ENCODE measurements around the gene DDX17. TPM values are rescaled to one million over a fixed set of nuclear protein-coding genes. Genes with fewer than 3 reads are reported as not detected.

DDX17 gene
- total RNA-seq, 1 donor from 2014 or later, result 333 TPM

- H3K4me3 ChIP-seq (ENCODE audit: low read depth, low read length), result no peak overlapping the region
- no peaks in the 10 kb centered on the region for H3K27me3 ChIP-seq (ENCODE audit: control insufficient read depth, insufficient read depth, low read length)
- no peak for DNase-seq (ENCODE audit: low read depth)
- TF ChIP-seq CTCF (IDR thresholded peaks at IDR 0.05; ENCODE audit: insufficient read depth, low read length, poor library complexity, severe bottlenecking), result no peak
- H3K36me3 ChIP-seq (ENCODE audit: control insufficient read depth, insufficient read depth, low read length), result peaks cover 4% of the 10 kb centered on the region
Measured at GRCh38 chr22:38489561-38490145, 16.5 kb downstream of the DDX17 start.

GRCh38 chr22:38489142-38489541 is 17.0 kb downstream of the DDX17 start:
- H3K36me3 ChIP-seq (ENCODE audit: control insufficient read depth, insufficient read depth, low read length), result peaks cover 4% of the 10 kb centered on the region
- H3K27me3 ChIP-seq (ENCODE audit: control insufficient read depth, insufficient read depth, low read length), result no peaks in the 10 kb centered on the region
- no peak overlapping the region for H3K4me3 ChIP-seq (ENCODE audit: low read depth, low read length)
- TF ChIP-seq CTCF (IDR thresholded peaks at IDR 0.05; ENCODE audit: insufficient read depth, low read length, poor library complexity, severe bottlenecking), result no peak
- DNase-seq (ENCODE audit: low read depth), result no peak

- no peak for TF ChIP-seq CTCF (IDR thresholded peaks at IDR 0.05; ENCODE audit: insufficient read depth, low read length, poor library complexity, severe bottlenecking)
Measured at GRCh38 chr22:38487946-38488345, 18.2 kb downstream of the DDX17 start.

GRCh38 chr22:38485783-38486182 is 20.3 kb downstream of the DDX17 start:
- TF ChIP-seq CTCF (IDR thresholded peaks at IDR 0.05; ENCODE audit: insufficient read depth, low read length, poor library complexity, severe bottlenecking), result no peak
- no peaks in the 10 kb centered on the region for H3K27me3 ChIP-seq (ENCODE audit: control insufficient read depth, insufficient read depth, low read length)
- peaks cover 6% of the 10 kb centered on the region for H3K36me3 ChIP-seq (ENCODE audit: control insufficient read depth, insufficient read depth, low read length)
- no peak overlapping the region for H3K4me3 ChIP-seq (ENCODE audit: low read depth, low read length)
- DNase-seq (ENCODE audit: low read depth), result no peak

More at GRCh38 chr22:38487946-38488345, 18.2 kb downstream of the DDX17 start:
- H3K4me3 ChIP-seq (ENCODE audit: low read depth, low read length), result no peak overlapping the region
- no peak for DNase-seq (ENCODE audit: low read depth)
- peaks cover 6% of the 10 kb centered on the region for H3K36me3 ChIP-seq (ENCODE audit: control insufficient read depth, insufficient read depth, low read length)
- H3K27me3 ChIP-seq (ENCODE audit: control insufficient read depth, insufficient read depth, low read length), result no peaks in the 10 kb centered on the region

- DNase-seq (ENCODE audit: low read depth), result no peak
- no peaks in the 10 kb centered on the region for H3K27me3 ChIP-seq (ENCODE audit: control insufficient read depth, insufficient read depth, low read length)
- no peak for TF ChIP-seq CTCF (IDR thresholded peaks at IDR 0.05; ENCODE audit: insufficient read depth, low read length, poor library complexity, severe bottlenecking)
- H3K4me3 ChIP-seq (ENCODE audit: low read depth, low read length), result no peak overlapping the region
- H3K36me3 ChIP-seq (ENCODE audit: control insufficient read depth, insufficient read depth, low read length), result peaks cover 4% of the 10 kb centered on the region
Measured at GRCh38 chr22:38484244-38484643, 21.9 kb downstream of the DDX17 start.

- DNase-seq (ENCODE audit: low read depth), result no peak
- Histone ChIP-seq H3K27me3 (ENCODE audit: control insufficient read depth, insufficient read depth, low read length) (no peaks in the 10 kb centered on the region), H3K4me3 (ENCODE audit: low read depth, low read length) (no peak overlapping the region), H3K36me3 (ENCODE audit: control insufficient read depth, insufficient read depth, low read length) (peaks cover 3% of the 10 kb centered on the region)
- TF ChIP-seq CTCF (IDR thresholded peaks at IDR 0.05; ENCODE audit: insufficient read depth, low read length, poor library complexity, severe bottlenecking), result no peak
Measured at GRCh38 chr22:38482662-38483308, 23.3 kb downstream of the DDX17 start.

All from kidney epithelial cell (primary cell).